ENCODE measurements around the gene BMP7. TPM values are rescaled to one million over a fixed set of nuclear protein-coding genes. Genes with fewer than 3 reads are reported as not detected.
"Not testable (repeated sequence)": the region's sequence is repeated elsewhere in the genome, so short reads cannot be mapped to it uniquely, and the experiment has no call there.

The BMP7 gene
- total RNA-seq, 2 experiments from 2014 or later, result not detected

DNA sequence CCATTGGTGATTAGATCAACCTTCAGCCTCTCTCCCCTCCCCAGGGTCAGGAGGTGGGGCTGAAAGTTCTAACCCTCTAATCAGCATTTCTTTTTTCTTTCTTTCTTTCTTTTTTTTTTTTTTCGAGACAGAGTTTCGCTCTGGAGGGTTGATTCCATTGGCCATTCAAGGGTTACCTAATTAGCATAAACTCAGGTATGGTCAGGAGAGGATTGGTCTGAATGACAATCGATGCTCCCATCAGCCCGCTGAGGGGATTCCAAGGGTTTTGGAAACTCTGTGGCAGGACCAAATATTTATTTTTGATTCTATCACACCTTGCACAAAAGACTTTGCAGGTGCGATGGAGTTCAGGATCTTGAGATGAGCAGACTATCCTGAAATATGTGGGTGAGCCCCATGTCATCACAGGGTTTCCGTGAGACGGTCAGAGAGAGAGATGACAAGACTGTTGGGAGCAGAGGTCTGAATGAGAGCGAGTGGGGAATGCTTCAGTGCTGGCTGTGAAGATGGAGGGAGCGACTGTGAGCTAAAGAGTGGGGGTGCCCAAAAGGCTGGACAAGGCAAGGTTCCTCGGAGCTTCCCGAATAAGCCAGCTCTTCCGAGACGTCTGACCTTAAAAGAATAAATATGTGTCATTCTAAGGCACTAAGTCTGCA, 107.1 kb downstream of the BMP7 start:
- no peak overlapping the region for H3K4me3 Mint-ChIP-seq
- no peaks in the 10 kb centered on the region for H3K4me1 Mint-ChIP-seq
- no peaks in the 10 kb centered on the region for H3K36me3 Mint-ChIP-seq (ENCODE audit: low read depth)
- H3K27ac Mint-ChIP-seq, result no peak overlapping the region
- H3K9me3 Mint-ChIP-seq, result no peaks in the 10 kb centered on the region
- no peaks in the 10 kb centered on the region for H3K27me3 Mint-ChIP-seq
- POLR2A ChIA-PET, result no interaction called here
- DNase-seq, result no peak
- CTCF ChIA-PET, result no interaction called here

GRCh38 chr20:57158474-57158873, 108.0 kb downstream of the BMP7 start:
- CTCF ChIA-PET, result no interaction called here
- H3K36me3 Mint-ChIP-seq (ENCODE audit: low read depth), result no peaks in the 10 kb centered on the region

DNA sequence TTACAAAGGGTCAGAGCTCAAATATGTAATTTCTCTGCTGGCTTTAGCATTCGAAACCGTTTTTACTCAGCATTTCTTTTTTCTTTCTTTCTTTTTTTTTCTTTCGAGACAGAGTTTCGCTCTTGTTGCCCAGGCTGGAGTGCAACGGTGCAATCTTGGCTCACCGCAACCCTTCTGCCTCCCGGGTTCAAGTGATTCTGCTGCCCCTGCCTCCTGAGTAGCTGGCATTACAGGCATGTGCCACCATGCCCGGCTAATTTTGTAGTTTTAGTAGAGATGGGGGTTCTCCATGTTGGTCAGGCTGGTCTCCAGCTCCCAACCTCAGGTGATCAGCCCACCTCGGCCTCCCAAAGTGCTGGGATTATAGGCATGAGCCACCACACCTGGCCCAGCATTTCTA, 108.7 kb downstream of the BMP7 start:
- H3K36me3 Mint-ChIP-seq (ENCODE audit: low read depth); DNase-seq; H3K27ac Mint-ChIP-seq; CTCF ChIA-PET; H3K9me3 Mint-ChIP-seq; H3K4me1 Mint-ChIP-seq; POLR2A ChIA-PET; H3K4me3 Mint-ChIP-seq; H3K27me3 Mint-ChIP-seq: not testable (repeated sequence)

More at GRCh38 chr20:57158474-57158873, 108.0 kb downstream of the BMP7 start:
- Mint-ChIP-seq H3K27me3 (no peaks in the 10 kb centered on the region), H3K4me1 (no peaks in the 10 kb centered on the region), H3K9me3 (no peaks in the 10 kb centered on the region), H3K4me3 (no peak overlapping the region), H3K27ac (no peak overlapping the region)
- POLR2A ChIA-PET, result no interaction called here
- DNase-seq, result no peak

DNA sequence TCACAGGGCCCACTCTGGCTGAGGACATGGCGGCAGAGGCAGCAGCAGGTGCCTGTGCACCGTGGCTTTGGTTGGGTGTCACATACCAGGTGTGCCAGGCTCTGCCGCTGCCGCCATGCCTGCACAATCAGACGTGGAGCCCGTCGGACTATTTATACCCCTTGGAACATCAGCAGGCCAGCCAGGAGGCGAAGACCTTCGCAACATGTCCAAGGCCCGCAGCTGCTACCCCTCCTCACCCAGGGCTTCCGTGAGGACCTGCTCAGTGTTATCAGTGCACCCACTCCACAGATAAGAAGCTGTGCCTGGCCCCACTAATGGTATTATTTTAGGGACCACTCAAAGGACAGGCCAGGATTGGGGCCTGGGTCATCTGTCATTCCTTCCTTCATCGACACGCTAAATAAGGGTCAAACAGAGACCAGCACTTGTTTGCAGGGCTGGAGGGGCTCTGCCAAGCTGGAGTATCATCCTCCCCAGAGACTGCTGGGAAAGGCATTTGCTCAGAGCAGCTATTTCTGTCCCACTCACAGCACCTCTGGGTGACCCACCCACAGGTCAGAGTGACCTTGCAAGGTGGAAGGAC, 109.2 kb downstream of the BMP7 start:
- no peak for DNase-seq
- Mint-ChIP-seq H3K4me1 (no peaks in the 10 kb centered on the region), H3K4me3 (no peak overlapping the region), H3K27ac (no peak overlapping the region), H3K27me3 (no peaks in the 10 kb centered on the region), H3K36me3 (ENCODE audit: low read depth) (no peaks in the 10 kb centered on the region), H3K9me3 (no peaks in the 10 kb centered on the region)
- CTCF ChIA-PET, result no interaction called here
- POLR2A ChIA-PET, result no interaction called here

DNA sequence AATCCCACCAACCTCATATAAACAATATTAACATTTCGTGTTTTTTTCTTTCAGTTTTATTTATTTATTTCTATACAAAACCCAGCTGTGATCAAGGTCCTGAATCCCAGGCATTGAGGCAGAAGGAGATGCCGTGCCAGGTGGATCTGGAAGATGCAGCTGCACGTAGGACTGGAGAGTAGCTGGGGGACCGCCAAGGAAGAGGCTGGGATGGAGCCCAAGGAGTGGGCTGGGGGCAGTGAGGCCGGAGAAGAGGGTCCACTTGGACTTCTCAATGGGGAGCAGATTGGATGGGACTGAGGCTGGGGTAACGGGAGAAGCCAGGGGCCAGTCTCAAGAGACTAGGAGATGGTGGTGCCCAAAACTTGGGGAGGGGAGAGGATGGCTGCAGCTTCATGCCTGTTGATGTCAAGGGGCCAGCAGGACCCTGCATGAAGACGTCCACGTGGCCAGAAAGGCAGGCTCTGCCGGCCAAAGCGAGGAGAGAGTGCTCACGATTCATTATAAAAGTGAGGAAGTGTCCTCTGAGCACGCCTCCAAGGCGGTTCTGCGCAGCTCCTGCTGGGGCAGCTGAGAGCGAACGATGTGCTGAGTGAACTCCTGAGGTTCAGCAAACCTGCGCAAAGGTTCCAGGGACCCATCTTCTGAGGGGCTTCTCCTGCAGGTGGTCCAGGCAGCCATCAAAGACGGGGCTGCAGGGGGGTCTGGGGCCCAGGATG, 110.3 kb downstream of the BMP7 start:
- no peak for DNase-seq
- Mint-ChIP-seq H3K4me1 (no peaks in the 10 kb centered on the region), H3K27me3 (no peaks in the 10 kb centered on the region), H3K36me3 (ENCODE audit: low read depth) (no peaks in the 10 kb centered on the region), H3K4me3 (no peak overlapping the region), H3K9me3 (no peaks in the 10 kb centered on the region), H3K27ac (no peak overlapping the region)
- CTCF ChIA-PET, result no interaction called here
- POLR2A ChIA-PET, result no interaction called here

- no peaks in the 10 kb centered on the region for H3K9me3 Mint-ChIP-seq
- H3K27me3 Mint-ChIP-seq, result no peaks in the 10 kb centered on the region
- no peak for DNase-seq
- POLR2A ChIA-PET, result no interaction called here
- H3K4me3 Mint-ChIP-seq, result no peak overlapping the region
- H3K4me1 Mint-ChIP-seq, result no peaks in the 10 kb centered on the region
- CTCF ChIA-PET, result no interaction called here
- H3K27ac Mint-ChIP-seq, result no peak overlapping the region
- no peaks in the 10 kb centered on the region for H3K36me3 Mint-ChIP-seq (ENCODE audit: low read depth)
Measured at GRCh38 chr20:57155415-57155814, 111.0 kb downstream of the BMP7 start.

DNA sequence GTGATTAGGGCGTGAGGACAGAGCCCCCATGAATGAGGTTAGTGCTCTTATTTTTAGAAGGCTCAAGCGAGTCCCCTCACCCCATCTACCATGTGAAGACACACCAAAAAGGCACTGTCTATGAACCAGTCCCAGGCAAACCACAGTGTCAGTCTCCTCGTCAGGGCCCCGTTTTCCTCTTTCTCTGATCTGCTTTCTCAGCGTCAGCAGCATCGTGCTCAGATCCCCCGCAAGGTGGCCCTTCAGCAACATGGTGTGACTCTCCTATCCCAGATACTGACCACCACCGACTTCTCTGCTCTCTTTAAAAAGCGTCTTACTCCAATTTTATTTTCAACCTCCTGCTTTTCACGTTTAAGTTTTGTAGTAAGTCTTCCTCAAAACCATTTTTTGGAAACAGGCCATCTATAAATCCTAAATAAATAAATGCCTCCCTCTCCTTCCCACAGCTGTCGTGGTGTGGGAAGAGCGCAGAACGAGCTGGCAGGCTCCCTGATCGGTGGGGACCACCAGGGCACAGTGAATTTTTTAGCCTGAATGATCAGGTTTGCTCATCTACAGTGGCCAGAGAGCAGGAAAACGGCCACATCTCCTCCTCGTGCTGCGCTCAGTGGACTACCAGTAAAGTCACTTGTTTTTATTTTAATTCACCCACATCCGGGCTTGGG, 113.1 kb downstream of the BMP7 start:
- H3K27me3 Mint-ChIP-seq, result peaks cover 2% of the 10 kb centered on the region
- H3K9me3 Mint-ChIP-seq, result no peaks in the 10 kb centered on the region
- DNase-seq, result no peak
- CTCF ChIA-PET, result no interaction called here
- no peaks in the 10 kb centered on the region for H3K36me3 Mint-ChIP-seq (ENCODE audit: low read depth)
- H3K4me3 Mint-ChIP-seq, result no peak overlapping the region
- POLR2A ChIA-PET, result no interaction called here
- H3K27ac Mint-ChIP-seq, result no peak overlapping the region
- no peaks in the 10 kb centered on the region for H3K4me1 Mint-ChIP-seq

- H3K27me3 Mint-ChIP-seq, result peaks cover 2% of the 10 kb centered on the region
Measured at GRCh38 chr20:57152557-57152956, 113.9 kb downstream of the BMP7 start.

DNA sequence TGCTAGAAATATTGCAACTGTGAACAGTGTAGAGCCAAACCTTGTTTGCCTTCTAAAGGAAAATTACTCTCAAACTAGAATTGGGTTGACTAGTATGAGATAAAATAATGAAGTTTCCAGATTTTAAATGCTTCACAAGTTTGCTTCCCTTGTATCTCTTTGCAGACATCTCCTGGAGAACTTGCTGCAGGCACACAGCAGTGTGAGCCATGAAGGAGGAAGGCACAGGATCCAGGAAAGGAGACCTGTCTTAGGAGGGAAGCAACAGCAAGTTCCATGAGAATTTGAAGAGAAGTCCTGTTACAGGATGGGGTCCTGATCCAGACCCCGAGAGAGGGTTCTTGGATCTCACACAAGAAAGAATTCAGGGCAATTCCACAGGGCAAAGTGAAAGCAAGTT, 115.9 kb downstream of the BMP7 start:
- ChIA-PET POLR2A (no interaction called here), CTCF (no interaction called here)
- no peak overlapping the region for H3K27ac Mint-ChIP-seq
- no peaks in the 10 kb centered on the region for H3K9me3 Mint-ChIP-seq
- no peak overlapping the region for H3K4me3 Mint-ChIP-seq
- H3K27me3 Mint-ChIP-seq, result peaks cover 2% of the 10 kb centered on the region
- DNase-seq, result no peak
- peaks cover 6% of the 10 kb centered on the region for H3K4me1 Mint-ChIP-seq
- no peaks in the 10 kb centered on the region for H3K36me3 Mint-ChIP-seq (ENCODE audit: low read depth)

More at GRCh38 chr20:57152557-57152956, 113.9 kb downstream of the BMP7 start:
- no peaks in the 10 kb centered on the region for H3K9me3 Mint-ChIP-seq
- H3K4me3 Mint-ChIP-seq, result no peak overlapping the region
- H3K4me1 Mint-ChIP-seq, result no peaks in the 10 kb centered on the region
- H3K36me3 Mint-ChIP-seq (ENCODE audit: low read depth), result no peaks in the 10 kb centered on the region
- no peak overlapping the region for H3K27ac Mint-ChIP-seq
- ChIA-PET CTCF (no interaction called here), POLR2A (no interaction called here)
- DNase-seq, result no peak

GRCh38 chr20:57148263-57148662, 118.2 kb downstream of the BMP7 start:
- no peak overlapping the region for H3K27ac Mint-ChIP-seq
- no peak overlapping the region for H3K4me3 Mint-ChIP-seq
- CTCF ChIA-PET, result no interaction called here
- POLR2A ChIA-PET, result no interaction called here
- H3K27me3 Mint-ChIP-seq, result peaks cover 2% of the 10 kb centered on the region
- no peak for DNase-seq
- H3K36me3 Mint-ChIP-seq (ENCODE audit: low read depth), result no peaks in the 10 kb centered on the region
- no peaks in the 10 kb centered on the region for H3K9me3 Mint-ChIP-seq
- peaks cover 6% of the 10 kb centered on the region for H3K4me1 Mint-ChIP-seq

GRCh38 chr20:57147185-57147584, 119.3 kb downstream of the BMP7 start:
- H3K36me3 Mint-ChIP-seq (ENCODE audit: low read depth), result no peaks in the 10 kb centered on the region
- POLR2A ChIA-PET, result no interaction called here
- no peak for DNase-seq
- H3K27me3 Mint-ChIP-seq, result peaks cover 2% of the 10 kb centered on the region
- H3K9me3 Mint-ChIP-seq, result no peaks in the 10 kb centered on the region
- no peak overlapping the region for H3K4me3 Mint-ChIP-seq
- peaks cover 6% of the 10 kb centered on the region for H3K4me1 Mint-ChIP-seq
- H3K27ac Mint-ChIP-seq, result no peak overlapping the region
- CTCF ChIA-PET, result no interaction called here

- ChIA-PET POLR2A (no interaction called here), CTCF (no interaction called here)
- DNase-seq, result no peak
- Mint-ChIP-seq H3K4me1 (peaks cover 6% of the 10 kb centered on the region), H3K36me3 (ENCODE audit: low read depth) (no peaks in the 10 kb centered on the region), H3K9me3 (no peaks in the 10 kb centered on the region), H3K27me3 (peaks cover 2% of the 10 kb centered on the region), H3K27ac (no peak overlapping the region), H3K4me3 (no peak overlapping the region)
Measured at GRCh38 chr20:57146155-57146554, 120.3 kb downstream of the BMP7 start.

GRCh38 chr20:57145089-57145631, 121.3 kb downstream of the BMP7 start:
- CTCF ChIA-PET, result no interaction called here
- Mint-ChIP-seq H3K27me3 (peaks cover 2% of the 10 kb centered on the region), H3K9me3 (no peaks in the 10 kb centered on the region), H3K36me3 (ENCODE audit: low read depth) (no peaks in the 10 kb centered on the region), H3K4me3 (no peak overlapping the region), H3K27ac (no peak overlapping the region), H3K4me1 (peaks cover 6% of the 10 kb centered on the region)
- POLR2A ChIA-PET, result interaction anchor here (0.7 kb wide), 1 partner anchor 13 kb away, joined by 3 read pairs; no protein-coding TSS in a partner anchor
- no peak for DNase-seq
